ENCODE data around the gene WDR93. TPM values are rescaled to one million over a fixed set of nuclear protein-coding genes. Genes with fewer than 3 reads are reported as not detected.
A peak's percentile ranks its signal among the peaks of the same experiment; 100 is the strongest.

The WDR93 gene
- total and polyA plus RNA-seq, 2 experiments from 2014 or later = 0.13 TPM; not detected in 1

- no peak for TF ChIP-seq EZH2 (IDR thresholded peaks at IDR 0.05; ENCODE audit: borderline replicate concordance)
- Histone ChIP-seq H3K79me2 (no peaks in the 10 kb centered on the region), H2AFZ (no peak overlapping the region), H4K20me1 (ENCODE audit: insufficient read depth, poor library complexity, severe bottlenecking) (no peaks in the 10 kb centered on the region), H3K9me2 (replicated peaks; ENCODE audit: insufficient read depth) (no peaks in the 10 kb centered on the region), H3K4me3 (no peak overlapping the region), H3K4me1 (ENCODE audit: insufficient read depth) (no peaks in the 10 kb centered on the region), H3K36me3 (replicated peaks; ENCODE audit: insufficient read depth, low read depth) (no peaks in the 10 kb centered on the region), H3K27ac (no peak overlapping the region), H3K4me2 (no peak overlapping the region), H3K9me3 (ENCODE audit: low read depth) (no peaks in the 10 kb centered on the region), H3K27me3 (no peaks in the 10 kb centered on the region)
- WGBS (ENCODE audit: low lambda C conversion rate, missing lambda C conversion rate) = 68% methylated on average over 4 of the region's 4 CpGs
- no peak for DNase-seq (ENCODE audit: low spot score)
These were observed 18.9 kb upstream of the WDR93 start for GRCh38 chr15:89671687-89672086.

GRCh38 chr15:89672221-89673164 lies 18.1 kb upstream of the WDR93 start:
- no peak overlapping the region for H3K27ac ChIP-seq
- no peak overlapping the region for H3K4me3 ChIP-seq
- 85% methylated on average over 12 of the region's 12 CpGs for WGBS (ENCODE audit: low lambda C conversion rate, missing lambda C conversion rate)
- H2AFZ ChIP-seq = no peak overlapping the region
- no peaks in the 10 kb centered on the region for H3K27me3 ChIP-seq
- no peaks in the 10 kb centered on the region for H3K9me2 ChIP-seq (replicated peaks; ENCODE audit: insufficient read depth)
- H3K4me2 ChIP-seq = no peak overlapping the region
- H3K4me1 ChIP-seq (ENCODE audit: insufficient read depth) = no peaks in the 10 kb centered on the region
- TF ChIP-seq EZH2 (IDR thresholded peaks at IDR 0.05; ENCODE audit: borderline replicate concordance) = no peak
- no peak for TF ChIP-seq CTCF (IDR thresholded peaks at IDR 0.05; ENCODE audit: poor library complexity)
- no peak for TF ChIP-seq EZH2phosphoT487 (IDR thresholded peaks at IDR 0.05; ENCODE audit: low read depth, severe bottlenecking, unreplicated experiment)
- no peaks in the 10 kb centered on the region for H3K9me3 ChIP-seq (ENCODE audit: low read depth)
- DNase-seq (ENCODE audit: low spot score) = no peak
- H3K36me3 ChIP-seq (replicated peaks; ENCODE audit: insufficient read depth, low read depth) = no peaks in the 10 kb centered on the region
- H3K79me2 ChIP-seq = no peaks in the 10 kb centered on the region
- H4K20me1 ChIP-seq (ENCODE audit: insufficient read depth, poor library complexity, severe bottlenecking) = no peaks in the 10 kb centered on the region

- Histone ChIP-seq H3K79me2 (no peaks in the 10 kb centered on the region), H3K4me3 (no peak overlapping the region), H3K27ac (no peak overlapping the region), H3K9me3 (ENCODE audit: low read depth) (no peaks in the 10 kb centered on the region), H3K9me2 (replicated peaks; ENCODE audit: insufficient read depth) (no peaks in the 10 kb centered on the region), H3K4me2 (no peak overlapping the region), H4K20me1 (ENCODE audit: insufficient read depth, poor library complexity, severe bottlenecking) (no peaks in the 10 kb centered on the region), H3K27me3 (no peaks in the 10 kb centered on the region), H2AFZ (no peak overlapping the region), H3K36me3 (replicated peaks; ENCODE audit: insufficient read depth, low read depth) (no peaks in the 10 kb centered on the region), H3K4me1 (ENCODE audit: insufficient read depth) (no peaks in the 10 kb centered on the region)
- 52% methylated on average over 12 of the region's 12 CpGs for WGBS (ENCODE audit: low lambda C conversion rate, missing lambda C conversion rate)
- TF ChIP-seq EZH2 (IDR thresholded peaks at IDR 0.05; ENCODE audit: borderline replicate concordance) (no peak), CTCF (IDR thresholded peaks at IDR 0.05; ENCODE audit: poor library complexity) (peak; percentile 24)
- no peak for DNase-seq (ENCODE audit: low spot score)
These were observed 17.5 kb upstream of the WDR93 start for GRCh38 chr15:89673165-89673512.

- Histone ChIP-seq H3K4me3 (no peak overlapping the region), H3K4me2 (no peak overlapping the region), H3K9me2 (replicated peaks; ENCODE audit: insufficient read depth) (no peaks in the 10 kb centered on the region), H3K27me3 (no peaks in the 10 kb centered on the region), H3K79me2 (no peaks in the 10 kb centered on the region), H3K9me3 (ENCODE audit: low read depth) (no peaks in the 10 kb centered on the region), H3K27ac (no peak overlapping the region), H3K36me3 (replicated peaks; ENCODE audit: insufficient read depth, low read depth) (no peaks in the 10 kb centered on the region), H2AFZ (no peak overlapping the region), H3K4me1 (ENCODE audit: insufficient read depth) (no peaks in the 10 kb centered on the region), H4K20me1 (ENCODE audit: insufficient read depth, poor library complexity, severe bottlenecking) (no peaks in the 10 kb centered on the region)
- WGBS (ENCODE audit: low lambda C conversion rate, missing lambda C conversion rate) = 84% methylated on average over 4 of the region's 4 CpGs
- TF ChIP-seq EZH2phosphoT487 (IDR thresholded peaks at IDR 0.05; ENCODE audit: low read depth, severe bottlenecking, unreplicated experiment) = no peak
- TF ChIP-seq CTCF (IDR thresholded peaks at IDR 0.05; ENCODE audit: poor library complexity) = no peak
- TF ChIP-seq EZH2 (IDR thresholded peaks at IDR 0.05; ENCODE audit: borderline replicate concordance) = no peak
- no peak for DNase-seq (ENCODE audit: low spot score)
These were observed 16.1 kb upstream of the WDR93 start for GRCh38 chr15:89674526-89674925.
